HepG2 (cell line): Measurements from ENCODE around the gene COMMD3. TPM values are rescaled to one million over a fixed set of nuclear protein-coding genes. Genes with fewer than 3 reads are reported as not detected.

Experiments used
- AFF4 ChIP-seq: sonication (generic); formaldehyde crosslinking; IDR thresholded peaks from 2 replicates; pipeline ENCODE4 v1.4.0; 2020; ENCODE audit warnings: missing genetic modification reagents
- ARNT2 ChIP-seq: sonication (generic); formaldehyde crosslinking; IDR thresholded peaks from 2 replicates; pipeline ENCODE4 v1.8.0; 2022; ENCODE audit warnings: mild to moderate bottlenecking, low read depth, missing genetic modification reagents, moderate library complexity
- DMAP1 ChIP-seq: IDR thresholded peaks from 2 replicates; pipeline ENCODE4 v1.6.1; 2016
- ETV6 ChIP-seq: sonication (generic); formaldehyde crosslinking; conservative IDR thresholded peaks from 2 replicates; pipeline ENCODE4 v1.4.0; 2020; ENCODE audit warnings: missing genetic modification reagents
- HDAC1 ChIP-seq: sonication (generic); formaldehyde crosslinking; IDR thresholded peaks from 2 replicates; pipeline ENCODE4 v1.5.1; 2020; ENCODE audit warnings: mild to moderate bottlenecking, missing genetic modification reagents
- HMG20B ChIP-seq: conservative IDR thresholded peaks from 2 replicates; pipeline ENCODE4 v1.6.1; 2016; ENCODE audit warnings: missing genetic modification reagents, missing compliant biosample characterization
- KAT7 ChIP-seq: IDR thresholded peaks from 2 replicates; pipeline ENCODE4 v1.6.1; 2018; ENCODE audit warnings: borderline replicate concordance, missing compliant biosample characterization
- KDM5B ChIP-seq: sonication (generic); formaldehyde crosslinking; IDR thresholded peaks from 2 replicates; pipeline ENCODE4 v1.4.0; 2020; ENCODE audit warnings: missing genetic modification reagents, mild to moderate bottlenecking, borderline replicate concordance
- MAX ChIP-seq: IDR thresholded peaks from 2 replicates; pipeline ENCODE4 v1.6.1; 2012; ENCODE audit warnings: inconsistent platforms
- SP2 ChIP-seq: sonication (generic); formaldehyde crosslinking; IDR thresholded peaks from 2 replicates; pipeline ENCODE4 v1.5.1; 2020; ENCODE audit warnings: mild to moderate bottlenecking, missing genetic modification reagents
- ZFP91 ChIP-seq: sonication (generic); formaldehyde crosslinking; IDR thresholded peaks from 2 replicates; pipeline ENCODE4 v1.9.0; 2022; ENCODE audit warnings: missing genetic modification reagents, mild to moderate bottlenecking, borderline replicate concordance
- ZGPAT ChIP-seq: IDR thresholded peaks from 2 replicates; pipeline ENCODE4 v1.6.1; 2016; ENCODE audit warnings: mild to moderate bottlenecking
- ZNF121 ChIP-seq: sonication (generic); formaldehyde crosslinking; IDR thresholded peaks from 2 replicates; pipeline ENCODE4 v1.5.0; 2020; ENCODE audit warnings: mild to moderate bottlenecking, missing genetic modification reagents
- ZNF33A ChIP-seq: sonication (generic); formaldehyde crosslinking; IDR thresholded peaks from 2 replicates; pipeline ENCODE4 v1.5.1; 2020; ENCODE audit warnings: missing genetic modification reagents, mild to moderate bottlenecking, moderate library complexity, borderline replicate concordance
- polyA plus RNA-seq, 8 experiments: library from polyadenylated mRNA; depleted of rRNA in 3 of 8; stranded (reverse) in 7 of 8; unstranded in 1 of 8; fragments of >200 nt; fragmentation: Illumina TruSeq in 4 of 8; extraction: Trizol in 4 of 8; gene quantifications; 2 replicates each; pipeline versions ENCODE4 v1.2.1 to v1.2.3, GENCODE V29; 2011 to 2016; ENCODE audit warnings: low read depth in 4 of 8, missing spikeins in 1 of 8, mixed read lengths in 1 of 8; ENCODE audit not compliant: insufficient read depth in 1 of 8
- total RNA-seq, 5 experiments: library from RNA; depleted of rRNA; stranded (reverse); fragments of >200 nt; fragmentation: Illumina TruSeq; extraction: Trizol; gene quantifications; 2 replicates each; pipeline ENCODE4 v1.2.3, GENCODE V29; 2016; ENCODE audit warnings: low read depth in 1 of 5
- TF ChIP-seq, protein P1 (sequence below): sonication (generic); formaldehyde crosslinking; IDR thresholded peaks from 2 replicates; pipeline ENCODE4 v1.5.0; 2020; ENCODE audit warnings: mild to moderate bottlenecking, missing genetic modification reagents, borderline replicate concordance

COMMD3 gene
- total and polyA plus RNA-seq, 2 of the 13 experiments (the other 11 are each of a cell fraction or from before 2014, with no cell fraction given) = 38.7 to 54.4 TPM

GRCh38 chr10:22321156-22321923 is 5.2 kb downstream of the COMMD3 start (continued):
- TF ChIP-seq ZGPAT (CRISPR knock-in tag) (peak; percentile 52; the same call in 1 of the 2 replicates), KAT7 (CRISPR knock-in tag) (peak; percentile 74; the same call in 1 of the 2 replicates), HMG20B (CRISPR knock-in tag) (no peak), SP2 (no peak), HDAC1 (CRISPR knock-in tag) (peak; percentile 51; the same call in 1 of the 2 replicates), ARNT2 (CRISPR knock-in tag) (0 out of 2 replicates have a peak, but pooled peaks have one; percentile 12), AFF4 (CRISPR knock-in tag) (0 out of 2 replicates have a peak, but pooled peaks have one; percentile 37), ZNF33A (CRISPR knock-in tag) (no peak), ZFP91 (CRISPR knock-in tag) (peak; percentile 36; the same call in 1 of the 2 replicates), DMAP1 (CRISPR knock-in tag) (peak; percentile 46; the same call in 1 of the 2 replicates), MAX (peak; percentile 49), KDM5B (CRISPR knock-in tag) (peak; percentile 34; the same call in 1 of the 2 replicates), ZNF121 (no peak), ETV6 (CRISPR knock-in tag) (no peak)
- TF ChIP-seq, protein P1, sequence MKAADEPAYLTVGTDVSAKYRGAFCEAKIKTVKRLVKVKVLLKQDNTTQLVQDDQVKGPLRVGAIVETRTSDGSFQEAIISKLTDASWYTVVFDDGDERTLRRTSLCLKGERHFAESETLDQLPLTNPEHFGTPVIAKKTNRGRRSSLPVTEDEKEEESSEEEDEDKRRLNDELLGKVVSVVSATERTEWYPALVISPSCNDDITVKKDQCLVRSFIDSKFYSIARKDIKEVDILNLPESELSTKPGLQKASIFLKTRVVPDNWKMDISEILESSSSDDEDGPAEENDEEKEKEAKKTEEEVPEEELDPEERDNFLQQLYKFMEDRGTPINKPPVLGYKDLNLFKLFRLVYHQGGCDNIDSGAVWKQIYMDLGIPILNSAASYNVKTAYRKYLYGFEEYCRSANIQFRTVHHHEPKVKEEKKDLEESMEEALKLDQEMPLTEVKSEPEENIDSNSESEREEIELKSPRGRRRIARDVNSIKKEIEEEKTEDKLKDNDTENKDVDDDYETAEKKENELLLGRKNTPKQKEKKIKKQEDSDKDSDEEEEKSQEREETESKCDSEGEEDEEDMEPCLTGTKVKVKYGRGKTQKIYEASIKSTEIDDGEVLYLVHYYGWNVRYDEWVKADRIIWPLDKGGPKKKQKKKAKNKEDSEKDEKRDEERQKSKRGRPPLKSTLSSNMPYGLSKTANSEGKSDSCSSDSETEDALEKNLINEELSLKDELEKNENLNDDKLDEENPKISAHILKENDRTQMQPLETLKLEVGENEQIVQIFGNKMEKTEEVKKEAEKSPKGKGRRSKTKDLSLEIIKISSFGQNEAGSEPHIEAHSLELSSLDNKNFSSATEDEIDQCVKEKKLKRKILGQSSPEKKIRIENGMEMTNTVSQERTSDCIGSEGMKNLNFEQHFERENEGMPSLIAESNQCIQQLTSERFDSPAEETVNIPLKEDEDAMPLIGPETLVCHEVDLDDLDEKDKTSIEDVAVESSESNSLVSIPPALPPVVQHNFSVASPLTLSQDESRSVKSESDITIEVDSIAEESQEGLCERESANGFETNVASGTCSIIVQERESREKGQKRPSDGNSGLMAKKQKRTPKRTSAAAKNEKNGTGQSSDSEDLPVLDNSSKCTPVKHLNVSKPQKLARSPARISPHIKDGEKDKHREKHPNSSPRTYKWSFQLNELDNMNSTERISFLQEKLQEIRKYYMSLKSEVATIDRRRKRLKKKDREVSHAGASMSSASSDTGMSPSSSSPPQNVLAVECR (CRISPR knock-in tag) = peak; percentile 72
